Upper lobe of left lung (tissue), 4 donors: Measurements from ENCODE around the gene HEATR3.

Experiments used
- CTCF ChIP-seq, 6 experiments: fragments of 450-650 bp in 4 of 6; fragments of 200-600 bp in 2 of 6; sonication (generic) in 2 of 6; IDR thresholded peaks; one replicate each; pipeline ENCODE4 v1.5.1; 2016 to 2019; ENCODE audit warnings: antibody characterized with exemption in 6 of 6
- EP300 ChIP-seq, 4 donors: sonication (generic); formaldehyde crosslinking; IDR thresholded peaks; one replicate each; pipeline ENCODE4 v1.5.1; 2017; ENCODE audit warnings: antibody characterized with exemption in 4 of 4, control low read depth in 2 of 4
- POLR2A ChIP-seq, 4 donors: fragments of 450-650 bp; IDR thresholded peaks; one replicate each; pipeline ENCODE4 v1.5.1; 2016 to 2017; ENCODE audit warnings: antibody characterized with exemption in 4 of 4, mild to moderate bottlenecking in 2 of 4
- POLR2AphosphoS5 ChIP-seq, 2 donors: sonication (generic); formaldehyde crosslinking; IDR thresholded peaks; one replicate each; pipeline ENCODE4 v1.5.1; 2017; ENCODE audit warnings: antibody characterized with exemption in 2 of 2

DNA sequence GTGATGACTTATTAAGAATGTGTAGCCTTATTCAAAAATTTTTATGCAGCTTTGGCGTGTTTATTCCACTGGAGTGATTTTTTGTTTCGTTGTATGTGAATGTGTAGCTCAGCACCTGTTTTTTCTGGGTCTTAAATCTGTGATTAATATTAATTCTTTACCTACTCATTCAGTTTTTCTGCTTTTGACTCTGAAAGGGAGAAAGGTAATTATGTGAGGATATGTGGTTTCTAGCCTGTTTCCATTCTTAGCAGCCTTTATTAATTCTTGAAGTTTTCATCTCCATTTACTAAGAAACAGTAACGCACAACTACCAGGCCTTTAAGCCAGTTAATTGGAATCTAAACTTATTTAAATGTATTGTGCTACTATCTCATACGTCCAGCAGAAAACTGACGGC lies 7.0 kb downstream of the HEATR3 start:
- no peak for TF ChIP-seq EP300 (IDR thresholded peaks at IDR 0.05)
- no peak for TF ChIP-seq CTCF (IDR thresholded peaks at IDR 0.05)
- TF ChIP-seq POLR2A (IDR thresholded peaks at IDR 0.05), result no peak
- no peak for TF ChIP-seq POLR2AphosphoS5 (IDR thresholded peaks at IDR 0.05)
